ENCODE measurements around the gene NID1. TPM values are rescaled to one million over a fixed set of nuclear protein-coding genes. Genes with fewer than 3 reads are reported as not detected.
"Not testable (repeated sequence)": the region's sequence is repeated elsewhere in the genome, so short reads cannot be mapped to it uniquely, and the experiment has no call there.

The NID1 gene
- total RNA-seq, 1 donor: 68.1 TPM

DNA sequence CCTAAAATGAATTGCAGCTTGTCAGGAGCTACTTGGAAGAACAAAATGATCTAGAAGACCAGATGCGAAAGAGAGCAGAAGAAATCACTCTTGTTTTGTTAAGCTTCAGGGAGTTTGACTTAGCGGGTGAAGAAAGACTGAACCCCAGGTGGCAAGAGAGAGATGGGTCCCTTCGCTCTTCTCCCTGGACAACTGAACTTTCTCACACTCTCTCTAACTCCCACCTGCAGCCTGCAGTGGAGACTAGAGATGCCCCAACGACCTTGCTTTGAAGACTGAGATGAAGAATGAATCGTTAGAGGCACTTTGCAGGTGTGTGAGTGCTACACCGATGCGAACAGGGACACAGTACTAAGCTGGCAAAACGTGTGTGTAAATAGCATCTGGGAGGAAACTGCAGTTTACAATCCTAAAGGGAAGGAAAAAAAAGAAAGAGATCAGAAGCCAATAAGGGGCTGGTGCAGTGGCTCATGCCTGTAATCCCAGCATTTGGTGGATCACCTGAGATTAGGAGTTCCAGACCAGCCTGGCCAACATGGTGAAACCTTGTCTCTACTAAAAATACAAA is 133.6 kb downstream of the NID1 start:
- DNase-seq (ENCODE audit: low read depth): no peak
- TF ChIP-seq, protein P1, sequence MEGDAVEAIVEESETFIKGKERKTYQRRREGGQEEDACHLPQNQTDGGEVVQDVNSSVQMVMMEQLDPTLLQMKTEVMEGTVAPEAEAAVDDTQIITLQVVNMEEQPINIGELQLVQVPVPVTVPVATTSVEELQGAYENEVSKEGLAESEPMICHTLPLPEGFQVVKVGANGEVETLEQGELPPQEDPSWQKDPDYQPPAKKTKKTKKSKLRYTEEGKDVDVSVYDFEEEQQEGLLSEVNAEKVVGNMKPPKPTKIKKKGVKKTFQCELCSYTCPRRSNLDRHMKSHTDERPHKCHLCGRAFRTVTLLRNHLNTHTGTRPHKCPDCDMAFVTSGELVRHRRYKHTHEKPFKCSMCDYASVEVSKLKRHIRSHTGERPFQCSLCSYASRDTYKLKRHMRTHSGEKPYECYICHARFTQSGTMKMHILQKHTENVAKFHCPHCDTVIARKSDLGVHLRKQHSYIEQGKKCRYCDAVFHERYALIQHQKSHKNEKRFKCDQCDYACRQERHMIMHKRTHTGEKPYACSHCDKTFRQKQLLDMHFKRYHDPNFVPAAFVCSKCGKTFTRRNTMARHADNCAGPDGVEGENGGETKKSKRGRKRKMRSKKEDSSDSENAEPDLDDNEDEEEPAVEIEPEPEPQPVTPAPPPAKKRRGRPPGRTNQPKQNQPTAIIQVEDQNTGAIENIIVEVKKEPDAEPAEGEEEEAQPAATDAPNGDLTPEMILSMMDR (IDR thresholded peaks at IDR 0.05; ENCODE audit: insufficient read depth, low read length): no peak
- H3K4me3 ChIP-seq (ENCODE audit: low read depth, low read length): no peak overlapping the region

DNA sequence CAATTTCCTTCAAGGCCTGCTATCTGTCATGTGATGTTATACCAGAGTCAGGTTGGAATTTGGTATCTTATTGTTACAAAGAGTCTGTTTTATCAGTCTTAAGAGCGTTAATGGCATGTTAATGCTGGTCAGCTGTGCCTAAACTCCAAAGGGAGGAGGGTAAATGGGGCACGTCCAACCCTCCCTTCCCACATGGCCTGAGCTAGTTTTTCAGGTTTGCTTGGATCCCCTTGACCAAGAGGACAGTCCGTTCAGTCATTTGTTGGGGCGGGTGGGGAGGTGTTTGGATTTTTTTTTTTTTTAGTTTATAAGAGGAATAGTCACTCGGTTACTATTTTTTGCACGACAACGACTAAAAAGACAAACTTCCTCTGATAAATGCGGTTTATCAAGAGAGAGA is 134.3 kb downstream of the NID1 start:
- no peak for DNase-seq (ENCODE audit: low read depth)
- TF ChIP-seq, protein P1 (IDR thresholded peaks at IDR 0.05; ENCODE audit: insufficient read depth, low read length): no peak
- H3K4me3 ChIP-seq (ENCODE audit: low read depth, low read length): no peak overlapping the region

DNA sequence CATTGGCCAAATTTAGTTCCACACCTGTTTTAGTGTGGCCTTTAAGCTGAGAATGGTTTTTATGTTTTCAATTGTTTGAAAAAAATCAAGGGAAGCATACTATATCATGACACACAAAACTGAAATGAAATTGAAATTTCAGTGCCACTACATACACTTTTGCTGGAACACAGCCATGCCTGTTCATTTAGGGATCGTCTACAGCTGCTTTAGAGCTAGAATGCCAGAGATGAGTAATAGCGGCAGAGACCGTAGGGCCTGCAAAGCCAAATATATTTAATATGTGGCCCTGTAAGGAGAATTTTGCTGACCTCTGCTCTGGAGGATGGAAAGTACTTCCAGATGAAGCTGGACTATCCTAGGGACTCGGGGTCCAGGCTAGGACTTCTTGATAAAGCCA is 135.7 kb downstream of the NID1 start:
- TF ChIP-seq, protein P1 (IDR thresholded peaks at IDR 0.05; ENCODE audit: insufficient read depth, low read length): no peak
- no peak for DNase-seq (ENCODE audit: low read depth)
- no peak overlapping the region for H3K4me3 ChIP-seq (ENCODE audit: low read depth, low read length)

DNA sequence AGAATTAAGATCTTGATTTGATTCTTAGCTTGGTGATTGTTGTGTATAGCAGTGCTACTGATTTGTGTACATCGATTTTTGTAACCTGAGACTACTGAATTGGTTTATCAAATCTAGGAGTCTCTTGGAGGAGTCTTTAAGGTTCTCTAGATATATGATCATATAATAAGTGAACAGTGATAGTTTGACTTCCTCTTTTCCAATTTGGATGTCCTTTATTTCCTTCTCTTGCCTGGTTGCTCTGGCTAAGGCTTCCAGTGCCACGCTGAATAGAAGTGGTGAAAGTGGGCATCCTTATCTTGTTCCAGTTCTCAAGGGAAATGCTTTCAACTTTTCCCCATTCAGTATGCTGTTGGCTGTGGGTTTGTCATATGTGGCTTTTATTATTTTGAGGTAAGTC is 136.7 kb downstream of the NID1 start:
- no peak for DNase-seq (ENCODE audit: low read depth)
- H3K4me3 ChIP-seq (ENCODE audit: low read depth, low read length): no peak overlapping the region
- TF ChIP-seq, protein P1 (IDR thresholded peaks at IDR 0.05; ENCODE audit: insufficient read depth, low read length): no peak

DNA sequence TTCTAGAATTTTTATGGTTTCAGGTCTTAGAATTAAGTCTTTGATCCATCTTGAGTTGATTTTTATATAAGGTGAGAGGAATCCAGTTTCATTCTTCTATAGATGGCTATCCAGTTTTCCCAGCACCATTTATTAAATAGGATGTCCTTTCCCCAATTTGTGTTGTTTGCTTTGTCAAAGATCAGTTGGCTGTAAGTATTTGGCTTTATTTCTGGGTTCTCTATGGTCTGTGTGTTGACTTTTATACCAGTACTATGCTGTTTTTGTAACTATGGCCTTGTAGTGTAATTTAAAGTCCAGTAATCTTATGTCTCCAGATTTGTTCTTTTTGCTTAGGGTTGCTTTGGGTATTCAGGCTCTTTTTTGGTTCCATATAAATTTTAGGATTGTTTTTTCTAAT is 137.3 kb downstream of the NID1 start:
- DNase-seq (ENCODE audit: low read depth); H3K4me3 ChIP-seq (ENCODE audit: low read depth, low read length): not testable (repeated sequence)

Small RNAs within 50 kb of the gene (small RNA-seq; reads per million reads assigned to genes)
- gene RF00019: not detected

Other genes starting within 250 kb of the NID1 start
- 28.1 and 30.4 TPM in 2 replicates for gene LYST, start 198.2 kb downstream of the NID1 start, total RNA-seq (ENCODE audit: low replicate concordance)
- gene GPR137B, start 77.4 kb upstream of the NID1 start, total RNA-seq (ENCODE audit: low replicate concordance): 6.8 and 14.9 TPM in 2 replicates
- 1.4 and 1.5 TPM in 2 replicates for gene ERO1B, start 216.9 kb upstream of the NID1 start, total RNA-seq (ENCODE audit: low replicate concordance)

All from fibroblast of the aortic adventitia (primary cell).